ENCODE measurements around the gene CFAP221.

Gene CFAP221

GRCh38 chr2:119681203-119681867 lies 137.1 kb downstream of the CFAP221 start:
- no peaks in the 10 kb centered on the region for H3K27me3 ChIP-seq (replicated peaks; ENCODE audit: control insufficient read depth, insufficient read depth, low read length)
- no peak for DNase-seq (ENCODE audit: extremely low read depth, insufficient read length)
- no peak overlapping the region for H3K4me3 ChIP-seq (replicated peaks; ENCODE audit: low read depth, low read length)
- peaks cover 5% of the 10 kb centered on the region for H3K36me3 ChIP-seq (ENCODE audit: control insufficient read depth, insufficient read depth, low read length)
- TF ChIP-seq, protein P1, sequence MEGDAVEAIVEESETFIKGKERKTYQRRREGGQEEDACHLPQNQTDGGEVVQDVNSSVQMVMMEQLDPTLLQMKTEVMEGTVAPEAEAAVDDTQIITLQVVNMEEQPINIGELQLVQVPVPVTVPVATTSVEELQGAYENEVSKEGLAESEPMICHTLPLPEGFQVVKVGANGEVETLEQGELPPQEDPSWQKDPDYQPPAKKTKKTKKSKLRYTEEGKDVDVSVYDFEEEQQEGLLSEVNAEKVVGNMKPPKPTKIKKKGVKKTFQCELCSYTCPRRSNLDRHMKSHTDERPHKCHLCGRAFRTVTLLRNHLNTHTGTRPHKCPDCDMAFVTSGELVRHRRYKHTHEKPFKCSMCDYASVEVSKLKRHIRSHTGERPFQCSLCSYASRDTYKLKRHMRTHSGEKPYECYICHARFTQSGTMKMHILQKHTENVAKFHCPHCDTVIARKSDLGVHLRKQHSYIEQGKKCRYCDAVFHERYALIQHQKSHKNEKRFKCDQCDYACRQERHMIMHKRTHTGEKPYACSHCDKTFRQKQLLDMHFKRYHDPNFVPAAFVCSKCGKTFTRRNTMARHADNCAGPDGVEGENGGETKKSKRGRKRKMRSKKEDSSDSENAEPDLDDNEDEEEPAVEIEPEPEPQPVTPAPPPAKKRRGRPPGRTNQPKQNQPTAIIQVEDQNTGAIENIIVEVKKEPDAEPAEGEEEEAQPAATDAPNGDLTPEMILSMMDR (IDR thresholded peaks at IDR 0.05; ENCODE audit: insufficient read depth, low read length, poor library complexity, severe bottlenecking): no peak

GRCh38 chr2:119681868-119682220 lies 137.6 kb downstream of the CFAP221 start:
- TF ChIP-seq, protein P1 (IDR thresholded peaks at IDR 0.05; ENCODE audit: insufficient read depth, low read length, poor library complexity, severe bottlenecking): no peak
- peaks cover 5% of the 10 kb centered on the region for H3K36me3 ChIP-seq (ENCODE audit: control insufficient read depth, insufficient read depth, low read length)
- H3K27me3 ChIP-seq (replicated peaks; ENCODE audit: control insufficient read depth, insufficient read depth, low read length): no peaks in the 10 kb centered on the region
- no peak overlapping the region for H3K4me3 ChIP-seq (replicated peaks; ENCODE audit: low read depth, low read length)
- DNase-seq (ENCODE audit: extremely low read depth, insufficient read length): no peak

GRCh38 chr2:119682578-119682977 lies 138.3 kb downstream of the CFAP221 start:
- TF ChIP-seq, protein P1 (IDR thresholded peaks at IDR 0.05; ENCODE audit: insufficient read depth, low read length, poor library complexity, severe bottlenecking): no peak
- no peak for DNase-seq (ENCODE audit: extremely low read depth, insufficient read length)
- Histone ChIP-seq H3K4me3 (replicated peaks; ENCODE audit: low read depth, low read length) (no peak overlapping the region), H3K36me3 (ENCODE audit: control insufficient read depth, insufficient read depth, low read length) (peaks cover 5% of the 10 kb centered on the region), H3K27me3 (replicated peaks; ENCODE audit: control insufficient read depth, insufficient read depth, low read length) (no peaks in the 10 kb centered on the region)

DNA sequence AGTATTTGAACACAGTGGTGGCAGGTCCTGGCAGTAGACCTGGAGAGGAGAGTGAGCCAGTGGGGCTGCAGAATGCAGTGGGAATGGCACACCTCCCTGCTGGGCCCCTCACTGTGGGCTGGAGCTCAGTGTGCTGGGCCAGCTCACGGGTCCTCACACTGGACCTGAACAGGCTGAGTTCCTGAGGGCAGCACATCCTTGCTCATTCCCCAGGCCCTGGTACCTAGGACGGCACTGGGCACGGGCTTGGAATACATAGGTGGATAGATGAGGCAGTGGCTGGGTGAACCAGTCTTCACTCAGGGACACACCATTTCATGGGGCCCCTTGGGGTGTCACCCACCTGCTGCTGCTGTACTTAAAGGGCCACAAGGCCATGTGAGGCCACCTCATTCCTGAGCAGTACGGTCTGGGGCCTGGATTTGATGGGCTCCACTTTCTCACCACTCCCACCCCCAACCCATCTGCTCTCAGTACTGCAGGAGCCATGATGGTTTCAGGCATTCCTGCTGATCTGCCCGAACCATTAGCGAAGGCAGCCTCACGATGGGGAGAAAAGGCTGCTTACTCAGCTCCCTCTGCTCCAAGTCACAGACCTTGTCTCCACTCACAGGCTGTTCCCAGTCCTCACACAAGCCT lies 138.9 kb downstream of the CFAP221 start:
- TF ChIP-seq, protein P1 (IDR thresholded peaks at IDR 0.05; ENCODE audit: insufficient read depth, low read length, poor library complexity, severe bottlenecking): no peak
- DNase-seq (ENCODE audit: extremely low read depth, insufficient read length): no peak
- peaks cover 5% of the 10 kb centered on the region for H3K36me3 ChIP-seq (ENCODE audit: control insufficient read depth, insufficient read depth, low read length)

GRCh38 chr2:119683713-119684443 lies 139.6 kb downstream of the CFAP221 start:
- TF ChIP-seq, protein P1 (IDR thresholded peaks at IDR 0.05; ENCODE audit: insufficient read depth, low read length, poor library complexity, severe bottlenecking): no peak
- H3K27me3 ChIP-seq (replicated peaks; ENCODE audit: control insufficient read depth, insufficient read depth, low read length): no peaks in the 10 kb centered on the region
- peaks cover 7% of the 10 kb centered on the region for H3K36me3 ChIP-seq (ENCODE audit: control insufficient read depth, insufficient read depth, low read length)
- H3K4me3 ChIP-seq (replicated peaks; ENCODE audit: low read depth, low read length): no peak overlapping the region
- no peak for DNase-seq (ENCODE audit: extremely low read depth, insufficient read length)

More for the DNA sequence above, 138.9 kb downstream of the CFAP221 start:
- no peak overlapping the region for H3K4me3 ChIP-seq (replicated peaks; ENCODE audit: low read depth, low read length)
- H3K27me3 ChIP-seq (replicated peaks; ENCODE audit: control insufficient read depth, insufficient read depth, low read length): no peaks in the 10 kb centered on the region

Measured in GM06990 (cell line).